Breast epithelium (tissue), 3 donors: ENCODE measurements around the gene LRRIQ1.

Source experiments
- POLR2AphosphoS5 ChIP-seq, 3 donors: sonication (generic); formaldehyde crosslinking; IDR thresholded peaks; one replicate each; pipeline ENCODE4 v1.6.1; 2017; ENCODE audit warnings: antibody characterized with exemption in 3 of 3
- TF ChIP-seq, protein P1 (sequence below), 3 donors: fragments of 450-650 bp; IDR thresholded peaks; one replicate each; pipeline ENCODE4 v1.5.1; 2016 to 2017; ENCODE audit warnings: antibody characterized with exemption in 3 of 3, mild to moderate bottlenecking in 3 of 3, moderate library complexity in 3 of 3

DNA sequence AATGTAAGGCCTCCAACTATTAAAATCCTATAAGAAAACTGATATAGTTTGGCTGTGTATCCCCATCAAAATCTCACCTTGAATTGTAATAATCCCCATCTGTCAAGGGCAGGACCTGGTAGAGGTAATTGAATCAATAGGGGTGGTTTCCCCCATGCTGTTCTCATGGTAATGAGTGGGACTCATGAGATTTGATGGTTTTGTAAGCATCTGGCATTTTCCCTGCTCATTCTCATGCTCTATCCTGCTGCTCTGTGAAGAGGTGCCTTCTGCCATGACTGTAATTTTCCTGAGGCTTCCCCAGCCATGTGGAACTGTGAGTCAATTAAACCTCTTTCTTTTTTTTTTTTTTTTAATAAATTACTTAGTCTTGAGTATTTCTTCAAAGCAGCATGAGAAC lies 31.9 kb upstream of the LRRIQ1 start:
- no peak for TF ChIP-seq POLR2AphosphoS5 (IDR thresholded peaks at IDR 0.05)
- TF ChIP-seq, protein P1, sequence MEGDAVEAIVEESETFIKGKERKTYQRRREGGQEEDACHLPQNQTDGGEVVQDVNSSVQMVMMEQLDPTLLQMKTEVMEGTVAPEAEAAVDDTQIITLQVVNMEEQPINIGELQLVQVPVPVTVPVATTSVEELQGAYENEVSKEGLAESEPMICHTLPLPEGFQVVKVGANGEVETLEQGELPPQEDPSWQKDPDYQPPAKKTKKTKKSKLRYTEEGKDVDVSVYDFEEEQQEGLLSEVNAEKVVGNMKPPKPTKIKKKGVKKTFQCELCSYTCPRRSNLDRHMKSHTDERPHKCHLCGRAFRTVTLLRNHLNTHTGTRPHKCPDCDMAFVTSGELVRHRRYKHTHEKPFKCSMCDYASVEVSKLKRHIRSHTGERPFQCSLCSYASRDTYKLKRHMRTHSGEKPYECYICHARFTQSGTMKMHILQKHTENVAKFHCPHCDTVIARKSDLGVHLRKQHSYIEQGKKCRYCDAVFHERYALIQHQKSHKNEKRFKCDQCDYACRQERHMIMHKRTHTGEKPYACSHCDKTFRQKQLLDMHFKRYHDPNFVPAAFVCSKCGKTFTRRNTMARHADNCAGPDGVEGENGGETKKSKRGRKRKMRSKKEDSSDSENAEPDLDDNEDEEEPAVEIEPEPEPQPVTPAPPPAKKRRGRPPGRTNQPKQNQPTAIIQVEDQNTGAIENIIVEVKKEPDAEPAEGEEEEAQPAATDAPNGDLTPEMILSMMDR (IDR thresholded peaks at IDR 0.05), result no peak
